ENCODE measurements around the gene PACSIN1.

Gene PACSIN1

GRCh38 chr6:34562350-34562749, 96.5 kb downstream of the PACSIN1 start:
- POLR2A ChIA-PET = no interaction called here
- no peaks in the 10 kb centered on the region for H3K9me3 ChIP-seq (ENCODE audit: control insufficient read depth, insufficient read depth, low read depth, low read length)
- H3K36me3 ChIP-seq (ENCODE audit: control insufficient read depth in 2 of 2, insufficient read depth in 1 of 2, low read length in 2 of 2) = no peaks in the 10 kb centered on the region
- no peak for TF ChIP-seq ZNF223 (tag by site-specific recombination; IDR thresholded peaks at IDR 0.05)
- TF ChIP-seq ZNF48 (tag by site-specific recombination; IDR thresholded peaks at IDR 0.05) = no peak
- TF ChIP-seq ZNF398 (tag by site-specific recombination; IDR thresholded peaks at IDR 0.05) = no peak
- TF ChIP-seq EGR2 (tag by site-specific recombination; IDR thresholded peaks at IDR 0.05; ENCODE audit: low read depth) = peak; percentile 72; the same call in 1 of the 2 replicates
- TF ChIP-seq ZFP3 (tag by site-specific recombination; IDR thresholded peaks at IDR 0.05; ENCODE audit: low read depth) = no peak
- TF ChIP-seq, protein P1, sequence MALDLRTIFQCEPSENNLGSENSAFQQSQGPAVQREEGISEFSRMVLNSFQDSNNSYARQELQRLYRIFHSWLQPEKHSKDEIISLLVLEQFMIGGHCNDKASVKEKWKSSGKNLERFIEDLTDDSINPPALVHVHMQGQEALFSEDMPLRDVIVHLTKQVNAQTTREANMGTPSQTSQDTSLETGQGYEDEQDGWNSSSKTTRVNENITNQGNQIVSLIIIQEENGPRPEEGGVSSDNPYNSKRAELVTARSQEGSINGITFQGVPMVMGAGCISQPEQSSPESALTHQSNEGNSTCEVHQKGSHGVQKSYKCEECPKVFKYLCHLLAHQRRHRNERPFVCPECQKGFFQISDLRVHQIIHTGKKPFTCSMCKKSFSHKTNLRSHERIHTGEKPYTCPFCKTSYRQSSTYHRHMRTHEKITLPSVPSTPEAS (tag by site-specific recombination; IDR thresholded peaks at IDR 0.05) = no peak
- no peak for TF ChIP-seq ZNF37A (tag by site-specific recombination; IDR thresholded peaks at IDR 0.05)
- TF ChIP-seq ZNF354C (tag by site-specific recombination; IDR thresholded peaks at IDR 0.05; ENCODE audit: borderline replicate concordance, low read depth) = no peak
- TF ChIP-seq ZNF677 (tag by site-specific recombination; IDR thresholded peaks at IDR 0.05) = no peak
- peak; percentile 51; the same call in 1 of the 2 replicates for TF ChIP-seq ZFHX2 (tag by site-specific recombination; conservative IDR thresholded peaks at IDR 0.05)
- TF ChIP-seq ZNF830 (tag by site-specific recombination; IDR thresholded peaks at IDR 0.05; ENCODE audit: low read depth) = no peak
- no peak overlapping the region for H3K27ac ChIP-seq (ENCODE audit: extremely low read depth, low read depth, low read length)
- H3K4me1 ChIP-seq (ENCODE audit: control insufficient read depth, insufficient read depth, low read length) = no peaks in the 10 kb centered on the region
- no peak overlapping the region for H3K4me3 ChIP-seq (ENCODE audit: low read depth, low read length)
- CTCF ChIA-PET = interaction anchor here (0.5 to 0.6 kb wide), 2 partner anchors 366 to 407 kb away, joined by 3 read pairs; no protein-coding TSS in a partner anchor

DNA sequence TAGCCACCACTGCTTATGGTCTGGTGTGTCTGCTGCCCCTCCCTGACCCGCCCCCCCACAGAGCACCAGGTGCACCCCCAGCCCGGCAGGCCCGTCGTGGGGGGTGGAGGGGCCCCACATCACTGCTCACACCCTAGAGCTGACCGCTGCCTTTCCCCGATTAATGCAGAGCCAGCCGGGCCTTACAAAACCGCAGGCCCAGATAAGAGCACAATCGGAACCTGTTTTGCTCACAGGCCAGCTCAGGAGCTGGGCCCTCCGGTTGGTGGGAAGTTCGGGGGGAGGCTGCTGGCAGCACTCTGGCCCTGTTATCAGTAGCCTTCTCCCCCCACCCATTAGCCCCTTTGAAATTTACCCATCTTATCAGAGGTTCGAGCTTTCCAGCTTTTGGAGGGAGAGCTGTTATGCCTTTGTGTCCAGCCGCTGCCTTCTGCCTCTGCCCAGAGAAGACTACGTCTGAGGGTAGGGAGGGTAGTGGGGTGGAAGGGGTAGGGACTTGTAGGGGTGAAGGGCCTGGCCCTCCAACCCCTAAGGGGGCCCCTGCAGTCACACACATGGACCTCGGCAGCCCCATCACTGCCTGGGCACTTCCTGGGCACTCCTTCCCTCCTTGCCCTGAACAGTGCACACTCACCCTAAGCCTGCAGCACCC, 97.1 kb downstream of the PACSIN1 start:
- TF ChIP-seq ZNF221 (tag by site-specific recombination; IDR thresholded peaks at IDR 0.05; ENCODE audit: borderline replicate concordance) (no peak), ZIC2 (tag by site-specific recombination; IDR thresholded peaks at IDR 0.05) (no peak), ZNF274 (IDR thresholded peaks at IDR 0.05; ENCODE audit: low read length) (no peak), ZNF274 (tag by site-specific recombination; IDR thresholded peaks at IDR 0.05; ENCODE audit: borderline replicate concordance) (no peak), ZNF76 (tag by site-specific recombination; IDR thresholded peaks at IDR 0.05; ENCODE audit: borderline replicate concordance, low read depth) (no peak)
- TF ChIP-seq, protein P2, sequence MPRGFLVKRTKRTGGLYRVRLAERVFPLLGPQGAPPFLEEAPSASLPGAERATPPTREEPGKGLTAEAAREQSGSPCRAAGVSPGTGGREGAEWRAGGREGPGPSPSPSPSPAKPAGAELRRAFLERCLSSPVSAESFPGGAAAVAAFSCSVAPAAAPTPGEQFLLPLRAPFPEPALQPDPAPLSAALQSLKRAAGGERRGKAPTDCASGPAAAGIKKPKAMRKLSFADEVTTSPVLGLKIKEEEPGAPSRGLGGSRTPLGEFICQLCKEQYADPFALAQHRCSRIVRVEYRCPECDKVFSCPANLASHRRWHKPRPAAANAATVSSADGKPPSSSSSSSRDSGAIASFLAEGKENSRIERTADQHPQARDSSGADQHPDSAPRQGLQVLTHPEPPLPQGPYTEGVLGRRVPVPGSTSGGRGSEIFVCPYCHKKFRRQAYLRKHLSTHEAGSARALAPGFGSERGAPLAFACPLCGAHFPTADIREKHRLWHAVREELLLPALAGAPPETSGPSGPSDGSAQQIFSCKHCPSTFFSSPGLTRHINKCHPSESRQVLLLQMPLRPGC (tag by site-specific recombination; IDR thresholded peaks at IDR 0.05) = no peak
- TF ChIP-seq, protein P3, sequence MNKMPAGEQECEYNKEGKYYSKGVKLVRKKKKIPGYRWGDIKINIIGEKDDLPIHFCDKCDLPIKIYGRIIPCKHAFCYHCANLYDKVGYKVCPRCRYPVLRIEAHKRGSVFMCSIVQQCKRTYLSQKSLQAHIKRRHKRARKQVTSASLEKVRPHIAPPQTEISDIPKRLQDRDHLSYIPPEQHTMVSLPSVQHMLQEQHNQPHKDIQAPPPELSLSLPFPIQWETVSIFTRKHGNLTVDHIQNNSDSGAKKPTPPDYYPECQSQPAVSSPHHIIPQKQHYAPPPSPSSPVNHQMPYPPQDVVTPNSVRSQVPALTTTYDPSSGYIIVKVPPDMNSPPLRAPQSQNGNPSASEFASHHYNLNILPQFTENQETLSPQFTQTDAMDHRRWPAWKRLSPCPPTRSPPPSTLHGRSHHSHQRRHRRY (tag by site-specific recombination; IDR thresholded peaks at IDR 0.05) = no peak
- H3K4me3 ChIP-seq (ENCODE audit: low read depth, low read length) = no peak overlapping the region
- H3K9me3 ChIP-seq (ENCODE audit: control insufficient read depth, insufficient read depth, low read depth, low read length) = no peaks in the 10 kb centered on the region
- no peaks in the 10 kb centered on the region for H3K36me3 ChIP-seq (ENCODE audit: control insufficient read depth in 2 of 2, insufficient read depth in 1 of 2, low read length in 2 of 2)
- CTCF ChIA-PET = no interaction called here
- no peaks in the 10 kb centered on the region for H3K4me1 ChIP-seq (ENCODE audit: control insufficient read depth, insufficient read depth, low read length)
- no peak overlapping the region for H3K27ac ChIP-seq (ENCODE audit: extremely low read depth, low read depth, low read length)
- POLR2A ChIA-PET = no interaction called here

Data from HEK293 (cell line).